T-helper 9 cell (primary cell): ENCODE data around the gene TMEM252.

Experiments used
- DNase-seq: peaks from one replicate; pipeline ENCODE4 v3.0.0-alpha.2; 2020

Gene TMEM252

GRCh38 chr9:68497629-68498028 lies 43.1 kb downstream of the TMEM252 start:
- no peak for DNase-seq

- no peak for DNase-seq
These were observed 44.3 kb downstream of the TMEM252 start for GRCh38 chr9:68496356-68496755.

GRCh38 chr9:68495247-68495646 lies 45.4 kb downstream of the TMEM252 start:
- DNase-seq = no peak

DNA sequence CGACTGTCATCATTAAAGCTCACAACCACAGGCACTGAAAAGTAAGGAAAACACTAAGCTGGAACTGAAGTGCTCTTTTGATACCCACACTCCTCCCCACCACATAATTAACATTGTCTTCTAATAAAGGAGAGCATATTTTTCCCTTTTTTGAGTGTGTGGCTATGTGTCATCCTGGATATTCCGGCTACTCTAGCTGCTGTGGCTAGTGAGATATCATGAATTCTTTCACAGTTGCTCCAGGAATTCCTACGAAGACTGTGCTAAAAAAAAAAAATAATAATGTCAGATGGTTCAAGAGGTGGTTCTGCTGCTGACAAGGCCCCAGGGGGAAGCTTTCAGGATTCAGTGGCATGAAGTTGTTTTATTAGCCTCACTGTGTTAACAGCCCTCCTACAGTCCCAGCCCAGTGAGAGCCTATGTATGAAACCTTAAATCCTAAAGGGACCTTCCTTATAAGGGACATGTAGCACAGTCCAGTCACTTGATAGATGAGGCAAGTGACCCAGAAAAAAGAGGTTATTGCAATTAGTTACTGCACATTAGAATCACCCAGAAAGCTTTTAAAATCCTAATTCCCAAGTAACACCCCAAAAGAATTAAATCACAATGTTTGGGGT lies 46.6 kb downstream of the TMEM252 start:
- no peak for DNase-seq

- DNase-seq = no peak
These were observed 47.1 kb downstream of the TMEM252 start for GRCh38 chr9:68493541-68493940.

- DNase-seq = no peak
These were observed 47.9 kb downstream of the TMEM252 start for GRCh38 chr9:68492806-68493205.

DNA sequence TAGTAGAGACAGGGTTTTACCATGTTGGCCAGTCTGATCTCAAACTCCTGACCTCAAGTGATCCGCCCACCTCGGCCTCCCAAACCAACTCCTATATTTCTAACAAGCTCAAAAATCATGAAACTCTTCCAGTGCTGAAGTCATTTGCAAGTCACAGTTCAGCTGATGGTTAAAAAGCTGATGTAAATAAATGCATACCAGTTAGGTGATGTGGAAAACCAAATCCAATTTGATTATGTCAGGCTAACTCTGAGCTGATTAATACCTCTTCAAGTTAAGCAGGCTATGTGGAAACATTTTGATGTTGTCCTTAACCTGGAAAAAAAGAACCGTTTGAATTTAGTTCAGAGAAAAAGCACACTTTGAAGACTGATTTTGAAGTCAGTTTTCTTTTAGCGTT lies 51.0 kb downstream of the TMEM252 start:
- no peak for DNase-seq

DNA sequence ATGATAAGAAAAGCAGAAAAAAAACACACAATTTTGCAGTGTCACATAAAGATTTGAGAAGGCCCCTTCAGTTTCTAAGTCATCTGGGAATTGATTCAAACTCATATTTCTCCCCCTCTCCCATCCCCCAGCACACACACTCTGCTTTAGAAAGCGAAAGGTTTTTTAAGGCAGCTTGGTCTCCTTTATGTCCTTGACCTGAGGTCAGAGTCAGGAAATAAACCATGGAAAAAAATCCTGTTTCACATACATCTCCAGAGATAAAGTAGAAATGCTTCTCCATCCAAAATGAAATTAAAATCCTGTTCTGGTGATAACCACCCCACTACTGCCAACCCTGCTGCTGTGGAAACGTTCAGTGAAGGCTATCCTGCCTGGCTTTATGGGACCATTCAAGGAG lies 52.6 kb downstream of the TMEM252 start:
- no peak for DNase-seq
